HCT116 (cell line): ENCODE measurements around the gene PIEZO2. TPM values are rescaled to one million over a fixed set of nuclear protein-coding genes. Genes with fewer than 3 reads are reported as not detected.
A peak's percentile ranks its signal among the peaks of the same experiment; 100 is the strongest.

ENCODE experiments used
- ATAC-seq: fragments of 200-7000 bp; cut with Tn5 transposase; 2 replicates; pipeline ENCODE4 v1.9.1; 2020; ENCODE audit warnings: mild to moderate bottlenecking, moderate library complexity
- BruUV-seq: library from RNA; stranded (reverse); fragments of 400-500 nt; replicated peaks from 2 replicates; lab custom pipeline; 2021; lab: Mats Ljungman, UMichigan
- CTCF ChIA-PET: fragments of 300-600 bp; sonication (Branson Sonifier 250); formaldehyde crosslinking; loops from one replicate; lab custom pipeline; 2021; ENCODE audit warnings: antibody characterized with exemption; lab: Charles Lee
- POLR2A ChIA-PET: fragments of 300-600, 350-600 bp; sonication (Branson Sonifier 250); formaldehyde crosslinking; loops from one replicate; lab custom pipeline; 2021; ENCODE audit warnings: antibody characterized with exemption; lab: Charles Lee
- RAD21 ChIA-PET, 2 experiments: fragments of 300-600 bp; sonication (Branson Sonifier 250); formaldehyde crosslinking; loops; one replicate each; lab custom pipeline; 2023; ENCODE audit warnings: low total read pairs in 2 of 2; ENCODE audit not compliant: uncharacterized antibody in 2 of 2, unreplicated experiment in 2 of 2, low non-redundant PET in 1 of 2; lab: Charles Lee
- DNase-seq: peaks from one replicate; pipeline ENCODE4 v3.0.0-alpha.2; 2010; ENCODE audit warnings: low read depth, low spot score
- H2AFZ ChIP-seq: fragments of 200-600 bp; shearing (Covaris generic), sonication (generic); 2 replicates; pipeline ENCODE4 v1.6.1; 2017; ENCODE audit warnings: low read depth, mixed run types, mixed read lengths, antibody characterized with exemption, low read length; ENCODE audit not compliant: poor library complexity, severe bottlenecking
- H3K27ac ChIP-seq: 2 replicates; pipeline ENCODE4 v1.5.1; 2012; ENCODE audit warnings: low read depth, low read length
- H3K27me3 ChIP-seq: fragments of 200-600 bp; sonication (generic); 2 replicates; pipeline ENCODE4 v1.6.1; 2016; ENCODE audit warnings: mixed run types, low read length, mixed read lengths; ENCODE audit not compliant: insufficient read depth
- H3K36me3 ChIP-seq, 2 experiments: fragments of 200-500 bp in 1 of 2; fragments of 200-600 bp in 1 of 2; sonication (Bioruptor generic) in 1 of 2; sonication (generic) in 1 of 2; 2 replicates each; pipeline versions ENCODE4 v1.5.1 to v1.6.1; 2014 to 2016; ENCODE audit warnings: low read length in 2 of 2, inconsistent platforms in 1 of 2, mixed read lengths in 1 of 2, mixed run types in 1 of 2; ENCODE audit not compliant: insufficient read depth in 2 of 2, control insufficient read depth in 1 of 2
- H3K4me1 ChIP-seq, 2 experiments: fragments of 200-600 bp in 1 of 2; sonication (generic) in 1 of 2; 2 replicates each; pipeline versions ENCODE4 v1.5.1 to v1.6.1; 2012 to 2017; ENCODE audit warnings: low read length in 2 of 2, inconsistent platforms in 1 of 2, mild to moderate bottlenecking in 1 of 2, mixed read lengths in 1 of 2, mixed run types in 1 of 2, moderate library complexity in 1 of 2; ENCODE audit not compliant: insufficient read depth in 2 of 2, control insufficient read depth in 1 of 2
- H3K4me2 ChIP-seq: fragments of 200-600 bp; sonication (generic); 2 replicates; pipeline ENCODE4 v1.6.1; 2017; ENCODE audit warnings: mixed run types, low read length, mixed read lengths
- H3K4me3 ChIP-seq, 2 experiments: fragments of 200-600 bp in 1 of 2; sonication (generic) in 1 of 2; replicated peaks in 1 of 2; 2 replicates each; pipeline ENCODE4 v1.5.1; 2011 to 2016; ENCODE audit warnings: low read length in 2 of 2, control low read depth in 1 of 2, low read depth in 1 of 2, mild to moderate bottlenecking in 1 of 2, mixed read lengths in 1 of 2, mixed run types in 1 of 2
- H3K79me2 ChIP-seq: fragments of 200-600 bp; sonication (generic); 2 replicates; pipeline ENCODE4 v1.6.1; 2017; ENCODE audit warnings: mild to moderate bottlenecking, mixed run types, low read length, moderate library complexity, mixed read lengths; ENCODE audit not compliant: insufficient read depth
- H3K9ac ChIP-seq: fragments of 200-600 bp; sonication (generic); 2 replicates; pipeline ENCODE4 v1.6.1; 2016; ENCODE audit warnings: low read length, mixed read lengths
- H3K9me2 ChIP-seq: fragments of 200-600 bp; sonication (generic), shearing (Covaris generic); 2 replicates; pipeline ENCODE4 v1.6.1; 2017; ENCODE audit warnings: mixed run types, mild to moderate bottlenecking, moderate library complexity; ENCODE audit not compliant: insufficient read depth
- H3K9me3 ChIP-seq, 2 experiments: fragments of 200-500 bp in 1 of 2; fragments of 200-600 bp in 1 of 2; sonication (Bioruptor generic) in 1 of 2; sonication (generic) in 1 of 2; 2 replicates each; pipeline ENCODE4 v1.6.1; 2014 to 2017; ENCODE audit warnings: low read length in 2 of 2, mixed read lengths in 2 of 2, inconsistent platforms in 1 of 2, low read depth in 1 of 2, mild to moderate bottlenecking in 1 of 2, mixed run types in 1 of 2, moderate library complexity in 1 of 2; ENCODE audit not compliant: control insufficient read depth in 1 of 2, insufficient read depth in 1 of 2
- H4K20me1 ChIP-seq: fragments of 200-600 bp; sonication (generic), shearing (Covaris generic); 2 replicates; pipeline ENCODE4 v1.6.1; 2017; ENCODE audit warnings: mixed run types, mild to moderate bottlenecking, moderate library complexity; ENCODE audit not compliant: insufficient read depth
- CBX3 ChIP-seq: IDR thresholded peaks from 2 replicates; pipeline ENCODE4 v1.6.1; 2012; ENCODE audit warnings: low read depth
- EGR1 ChIP-seq: IDR thresholded peaks from 2 replicates; pipeline ENCODE4 v1.6.1; 2012; ENCODE audit warnings: low read depth
- ELF1 ChIP-seq: IDR thresholded peaks from 2 replicates; pipeline ENCODE4 v1.6.1; 2012; ENCODE audit warnings: low read depth, borderline replicate concordance
- EZH2 ChIP-seq: fragments of 200-600 bp; sonication (generic); IDR thresholded peaks from 2 replicates; pipeline ENCODE4 v1.6.1; 2017; ENCODE audit warnings: antibody characterized with exemption, mixed run types
- POLR2A ChIP-seq: IDR thresholded peaks from 2 replicates; pipeline ENCODE4 v1.7.0; 2011; ENCODE audit warnings: borderline replicate concordance; ENCODE audit not compliant: insufficient read depth, insufficient read length; ENCODE audit errors: extremely low read depth
- POLR2AphosphoS5 ChIP-seq: IDR thresholded peaks from 2 replicates; pipeline ENCODE4 v1.6.1; 2011; ENCODE audit warnings: mild to moderate bottlenecking, low read depth, low read length, moderate library complexity
- RAD21 ChIP-seq: IDR thresholded peaks from 2 replicates; pipeline ENCODE4 v1.6.1; 2012; ENCODE audit warnings: low read depth, mild to moderate bottlenecking
- SIN3A ChIP-seq: IDR thresholded peaks from 2 replicates; pipeline ENCODE4 v1.6.1; 2012; ENCODE audit warnings: low read depth
- SRF ChIP-seq: IDR thresholded peaks from 2 replicates; pipeline ENCODE4 v1.6.1; 2012; ENCODE audit warnings: low read depth
- ZFX ChIP-seq: fragments of 450-650 bp; IDR thresholded peaks from 2 replicates; pipeline ENCODE4 v1.6.1; 2017
- intact Hi-C: fragments of 100-400 bp; cut with micrococcal nuclease; formaldehyde crosslinking; loops from 2 replicates; pipeline ENCODE4 v1.10.0; 2022
- total RNA-seq: library from RNA; stranded (reverse); gene quantifications from one replicate; pipeline ENCODE4 v1.2.1, GENCODE V29; 2021; ENCODE audit not compliant: unreplicated experiment
- TF ChIP-seq, protein P1 (sequence below), 3 experiments: fragments of 200-600 bp in 1 of 3; sonication (generic) in 1 of 3; IDR thresholded peaks in 2 of 3; conservative IDR thresholded peaks in 1 of 3; 2 replicates each; pipeline ENCODE4 v1.5.1; 2012 to 2017; ENCODE audit warnings: low read depth in 2 of 3, low read length in 2 of 3, antibody characterized with exemption in 1 of 3, borderline replicate concordance in 1 of 3, control low read depth in 1 of 3, mild to moderate bottlenecking in 1 of 3, mixed read lengths in 1 of 3, mixed run types in 1 of 3, moderate library complexity in 1 of 3; ENCODE audit not compliant: insufficient read depth in 1 of 3
- TF ChIP-seq, protein P2 (sequence below): IDR thresholded peaks from 2 replicates; pipeline ENCODE4 v1.6.1; 2012; ENCODE audit warnings: low read depth

PIEZO2 gene
- total RNA-seq, 1 experiment from 2014 or later, result 0.34 TPM

DNA sequence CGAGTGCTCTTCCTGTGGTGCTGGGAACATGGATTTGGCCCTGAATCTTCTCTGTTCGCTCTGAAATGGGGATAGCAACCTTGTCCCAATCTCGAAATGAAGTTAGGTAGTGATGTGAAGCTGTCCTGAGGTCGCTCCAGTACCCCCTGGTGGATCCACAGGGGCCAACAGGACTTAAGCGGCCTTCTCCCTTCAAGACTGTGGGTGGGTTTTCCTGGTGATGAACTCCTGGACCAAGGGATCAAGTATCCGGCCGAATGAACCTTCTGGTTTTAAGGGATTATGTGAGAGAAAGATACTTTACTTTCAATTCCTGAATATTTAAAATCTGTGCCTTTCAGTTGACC, 467.0 kb downstream of the PIEZO2 start:
- ChIA-PET CTCF (no interaction called here), RAD21 (no interaction called here), POLR2A (no interaction called here)
- ATAC-seq (peak; percentile 53; the same call in 1 of the 2 replicates), DNase-seq (no peak)
- Histone ChIP-seq H4K20me1 (no peaks in the 10 kb centered on the region), H3K4me2 (no peak overlapping the region), H2AFZ (no peak overlapping the region), H3K36me3 (no peaks in the 10 kb centered on the region), H3K9me3 (no peaks in the 10 kb centered on the region), H3K79me2 (no peaks in the 10 kb centered on the region), H3K27me3 (peaks cover 41% of the 10 kb centered on the region), H3K9me2 (no peaks in the 10 kb centered on the region), H3K9ac (no peak overlapping the region), H3K4me1 (no peaks in the 10 kb centered on the region), H3K4me3 (no peak overlapping the region), H3K27ac (no peak overlapping the region)
- intact Hi-C loops, result no loop called here
- BruUV-seq, result no TSS peak
- TF ChIP-seq ELF1 (no peak), RAD21 (peak; percentile 19; the same call in 1 of the 2 replicates)
- TF ChIP-seq, protein P1, sequence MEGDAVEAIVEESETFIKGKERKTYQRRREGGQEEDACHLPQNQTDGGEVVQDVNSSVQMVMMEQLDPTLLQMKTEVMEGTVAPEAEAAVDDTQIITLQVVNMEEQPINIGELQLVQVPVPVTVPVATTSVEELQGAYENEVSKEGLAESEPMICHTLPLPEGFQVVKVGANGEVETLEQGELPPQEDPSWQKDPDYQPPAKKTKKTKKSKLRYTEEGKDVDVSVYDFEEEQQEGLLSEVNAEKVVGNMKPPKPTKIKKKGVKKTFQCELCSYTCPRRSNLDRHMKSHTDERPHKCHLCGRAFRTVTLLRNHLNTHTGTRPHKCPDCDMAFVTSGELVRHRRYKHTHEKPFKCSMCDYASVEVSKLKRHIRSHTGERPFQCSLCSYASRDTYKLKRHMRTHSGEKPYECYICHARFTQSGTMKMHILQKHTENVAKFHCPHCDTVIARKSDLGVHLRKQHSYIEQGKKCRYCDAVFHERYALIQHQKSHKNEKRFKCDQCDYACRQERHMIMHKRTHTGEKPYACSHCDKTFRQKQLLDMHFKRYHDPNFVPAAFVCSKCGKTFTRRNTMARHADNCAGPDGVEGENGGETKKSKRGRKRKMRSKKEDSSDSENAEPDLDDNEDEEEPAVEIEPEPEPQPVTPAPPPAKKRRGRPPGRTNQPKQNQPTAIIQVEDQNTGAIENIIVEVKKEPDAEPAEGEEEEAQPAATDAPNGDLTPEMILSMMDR (IDR thresholded peaks at IDR 0.05 in 2 of 3, conservative IDR thresholded peaks at IDR 0.05 in 1 of 3; ENCODE audit: borderline replicate concordance in 1 of 3, insufficient read depth in 1 of 3, low read depth in 2 of 3, low read length in 2 of 3), result peak in 2 of 3 experiments; percentile 29 to 30; a peak in 3 of 6 replicates

DNA sequence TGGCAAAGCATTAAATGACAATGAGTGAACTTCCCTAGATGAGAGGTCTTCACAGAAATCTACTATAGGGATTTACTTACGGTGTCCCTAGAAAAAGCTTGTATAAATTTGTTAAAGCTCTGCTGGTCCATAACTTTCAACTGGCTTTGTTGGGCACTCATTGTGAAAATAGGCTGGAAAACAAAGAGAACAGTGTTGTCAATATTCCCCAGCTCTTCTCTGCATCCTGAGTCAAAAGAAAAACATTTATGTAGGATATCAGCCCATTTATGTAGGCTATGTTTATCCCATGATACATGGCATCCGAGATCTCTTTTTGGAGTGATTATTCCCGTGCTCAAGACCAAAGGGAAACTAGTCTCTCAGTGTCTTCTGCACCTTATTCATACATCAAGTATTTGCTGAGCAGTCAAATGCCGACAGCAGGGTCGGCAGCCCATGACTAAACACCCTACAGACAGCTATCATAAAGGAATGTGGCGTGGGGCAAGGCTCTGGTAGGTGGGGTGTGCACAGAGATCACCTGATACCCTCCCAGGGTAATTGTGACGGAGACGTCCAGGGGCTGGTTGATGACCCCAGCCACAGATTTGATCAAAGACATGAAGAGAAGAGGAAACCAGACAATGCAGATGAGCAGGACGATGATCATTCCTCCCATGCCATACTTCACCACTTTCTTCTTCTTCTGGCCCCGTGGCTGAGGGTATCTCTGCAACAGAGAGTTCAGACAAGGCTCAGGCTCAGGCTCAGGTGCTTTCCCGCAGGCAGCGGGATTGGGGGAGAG, 467.6 kb downstream of the PIEZO2 start:
- TF ChIP-seq EZH2, result no peak
- no peak for TF ChIP-seq POLR2A
- no peak for TF ChIP-seq SIN3A
- TF ChIP-seq EGR1, result no peak
- TF ChIP-seq, protein P2, sequence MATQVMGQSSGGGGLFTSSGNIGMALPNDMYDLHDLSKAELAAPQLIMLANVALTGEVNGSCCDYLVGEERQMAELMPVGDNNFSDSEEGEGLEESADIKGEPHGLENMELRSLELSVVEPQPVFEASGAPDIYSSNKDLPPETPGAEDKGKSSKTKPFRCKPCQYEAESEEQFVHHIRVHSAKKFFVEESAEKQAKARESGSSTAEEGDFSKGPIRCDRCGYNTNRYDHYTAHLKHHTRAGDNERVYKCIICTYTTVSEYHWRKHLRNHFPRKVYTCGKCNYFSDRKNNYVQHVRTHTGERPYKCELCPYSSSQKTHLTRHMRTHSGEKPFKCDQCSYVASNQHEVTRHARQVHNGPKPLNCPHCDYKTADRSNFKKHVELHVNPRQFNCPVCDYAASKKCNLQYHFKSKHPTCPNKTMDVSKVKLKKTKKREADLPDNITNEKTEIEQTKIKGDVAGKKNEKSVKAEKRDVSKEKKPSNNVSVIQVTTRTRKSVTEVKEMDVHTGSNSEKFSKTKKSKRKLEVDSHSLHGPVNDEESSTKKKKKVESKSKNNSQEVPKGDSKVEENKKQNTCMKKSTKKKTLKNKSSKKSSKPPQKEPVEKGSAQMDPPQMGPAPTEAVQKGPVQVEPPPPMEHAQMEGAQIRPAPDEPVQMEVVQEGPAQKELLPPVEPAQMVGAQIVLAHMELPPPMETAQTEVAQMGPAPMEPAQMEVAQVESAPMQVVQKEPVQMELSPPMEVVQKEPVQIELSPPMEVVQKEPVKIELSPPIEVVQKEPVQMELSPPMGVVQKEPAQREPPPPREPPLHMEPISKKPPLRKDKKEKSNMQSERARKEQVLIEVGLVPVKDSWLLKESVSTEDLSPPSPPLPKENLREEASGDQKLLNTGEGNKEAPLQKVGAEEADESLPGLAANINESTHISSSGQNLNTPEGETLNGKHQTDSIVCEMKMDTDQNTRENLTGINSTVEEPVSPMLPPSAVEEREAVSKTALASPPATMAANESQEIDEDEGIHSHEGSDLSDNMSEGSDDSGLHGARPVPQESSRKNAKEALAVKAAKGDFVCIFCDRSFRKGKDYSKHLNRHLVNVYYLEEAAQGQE, result no peak
- TF ChIP-seq ZFX, result no peak
- TF ChIP-seq SRF, result no peak
- no peak for TF ChIP-seq POLR2AphosphoS5
- no peak for TF ChIP-seq CBX3
- Histone ChIP-seq H3K27me3 (peaks cover 41% of the 10 kb centered on the region), H3K4me2 (no peak overlapping the region), H3K4me3 (no peak overlapping the region), H3K9me2 (no peaks in the 10 kb centered on the region), H3K9ac (no peak overlapping the region), H3K36me3 (no peaks in the 10 kb centered on the region), H4K20me1 (no peaks in the 10 kb centered on the region), H3K27ac (no peak overlapping the region), H2AFZ (no peak overlapping the region), H3K79me2 (no peaks in the 10 kb centered on the region), H3K9me3 (no peaks in the 10 kb centered on the region), H3K4me1 (no peaks in the 10 kb centered on the region)
- intact Hi-C loops, result no loop called here
- ChIA-PET RAD21 (no interaction called here), CTCF (no interaction called here), POLR2A (no interaction called here)
- ATAC-seq (no peak), DNase-seq (no peak)
- BruUV-seq, result no TSS peak
